Measurements from ENCODE around the gene PRKD2. TPM values are rescaled to one million over a fixed set of nuclear protein-coding genes. Genes with fewer than 3 reads are reported as not detected.

The PRKD2 gene
- total RNA-seq, 1 experiment from 2014 or later: 45.1 TPM

- no TSS peak for BruUV-seq (replicated peaks)
- intact Hi-C loops (cut with micrococcal nuclease; ENCODE audit: unreplicated experiment): no loop called here
- Histone ChIP-seq H3K27me3 (replicated peaks; ENCODE audit: insufficient read depth, low read depth, low read length, poor library complexity) (no peaks in the 10 kb centered on the region), H3K4me1 (ENCODE audit: insufficient read depth, low read length, poor library complexity, severe bottlenecking) (no peaks in the 10 kb centered on the region), H3K27ac (ENCODE audit: low read depth, low read length, poor library complexity, severe bottlenecking) (no peak overlapping the region), H3K36me3 (ENCODE audit: insufficient read depth, low read length, poor library complexity, severe bottlenecking) (peaks cover 98% of the 10 kb centered on the region), H3K9me3 (ENCODE audit: low read depth, low read length, poor library complexity, severe bottlenecking) (no peaks in the 10 kb centered on the region), H3K4me3 (ENCODE audit: low read depth, low read length, poor library complexity, severe bottlenecking) (no peak overlapping the region)
- TF ChIP-seq CTCF (conservative IDR thresholded peaks at IDR 0.05; ENCODE audit: low read depth, low read length): peak; percentile 87
- TF ChIP-seq EZH2 (IDR thresholded peaks at IDR 0.05; ENCODE audit: borderline replicate concordance, low read depth, low read length, poor library complexity, severe bottlenecking): no peak
- ChIA-PET CTCF (no interaction called here), POLR2A (ENCODE audit: low non-redundant PET) (no interaction called here)
- peak; percentile 56 for DNase-seq (ENCODE audit: low spot score)
Observed at GRCh38 chr19:46728693-46729339, 11.9 kb upstream of the PRKD2 start.

GRCh38 chr19:46728208-46728607, 11.3 kb upstream of the PRKD2 start:
- no peak for DNase-seq (ENCODE audit: low spot score)
- Histone ChIP-seq H3K4me1 (ENCODE audit: insufficient read depth, low read length, poor library complexity, severe bottlenecking) (no peaks in the 10 kb centered on the region), H3K27me3 (replicated peaks; ENCODE audit: insufficient read depth, low read depth, low read length, poor library complexity) (no peaks in the 10 kb centered on the region), H3K4me3 (ENCODE audit: low read depth, low read length, poor library complexity, severe bottlenecking) (no peak overlapping the region), H3K36me3 (ENCODE audit: insufficient read depth, low read length, poor library complexity, severe bottlenecking) (peaks cover 97% of the 10 kb centered on the region), H3K27ac (ENCODE audit: low read depth, low read length, poor library complexity, severe bottlenecking) (no peak overlapping the region), H3K9me3 (ENCODE audit: low read depth, low read length, poor library complexity, severe bottlenecking) (no peaks in the 10 kb centered on the region)
- POLR2A ChIA-PET (ENCODE audit: low non-redundant PET): no interaction called here
- TF ChIP-seq CTCF (conservative IDR thresholded peaks at IDR 0.05; ENCODE audit: low read depth, low read length) (no peak), EZH2 (IDR thresholded peaks at IDR 0.05; ENCODE audit: borderline replicate concordance, low read depth, low read length, poor library complexity, severe bottlenecking) (no peak)
- intact Hi-C loops (cut with micrococcal nuclease; ENCODE audit: unreplicated experiment): no loop called here
- BruUV-seq (replicated peaks): no TSS peak
- CTCF ChIA-PET: no interaction called here

GRCh38 chr19:46727757-46728156, 10.8 kb upstream of the PRKD2 start:
- Histone ChIP-seq H3K4me1 (ENCODE audit: insufficient read depth, low read length, poor library complexity, severe bottlenecking) (no peaks in the 10 kb centered on the region), H3K4me3 (ENCODE audit: low read depth, low read length, poor library complexity, severe bottlenecking) (no peak overlapping the region), H3K9me3 (ENCODE audit: low read depth, low read length, poor library complexity, severe bottlenecking) (no peaks in the 10 kb centered on the region), H3K36me3 (ENCODE audit: insufficient read depth, low read length, poor library complexity, severe bottlenecking) (peaks cover 97% of the 10 kb centered on the region), H3K27me3 (replicated peaks; ENCODE audit: insufficient read depth, low read depth, low read length, poor library complexity) (no peaks in the 10 kb centered on the region), H3K27ac (ENCODE audit: low read depth, low read length, poor library complexity, severe bottlenecking) (no peak overlapping the region)
- no TSS peak for BruUV-seq (replicated peaks)
- POLR2A ChIA-PET (ENCODE audit: low non-redundant PET): no interaction called here
- TF ChIP-seq EZH2 (IDR thresholded peaks at IDR 0.05; ENCODE audit: borderline replicate concordance, low read depth, low read length, poor library complexity, severe bottlenecking): no peak
- TF ChIP-seq CTCF (conservative IDR thresholded peaks at IDR 0.05; ENCODE audit: low read depth, low read length): no peak
- intact Hi-C loops (cut with micrococcal nuclease; ENCODE audit: unreplicated experiment): no loop called here
- DNase-seq (ENCODE audit: low spot score): no peak
- CTCF ChIA-PET: no interaction called here

Measured in A673 (cell line).